Astrocyte of the spinal cord (primary cell): Measurements from ENCODE around the gene LAMC3.
A peak's percentile ranks its signal among the peaks of the same experiment; 100 is the strongest.

Experiments
- DNase-seq: peaks from one replicate; pipeline ENCODE4 v3.0.0; 2011; ENCODE audit warnings: low read depth, low spot score
- H3K4me3 ChIP-seq: 2 replicates; pipeline ENCODE4 v1.5.1; 2011; ENCODE audit warnings: low read depth, mild to moderate bottlenecking, low read length, moderate library complexity
- CTCF ChIP-seq: IDR thresholded peaks from 2 replicates; pipeline ENCODE4 v1.5.1; 2012; ENCODE audit warnings: low read depth, mild to moderate bottlenecking, low read length, inconsistent platforms
- in situ Hi-C: cut with HindIII; loops from 2 replicates; pipeline ENCODE4 v1.10.0; 2017; ENCODE audit warnings: low sequenced_read_pairs

The LAMC3 gene

GRCh38 chr9:130994135-130995085 lies 14.6 kb upstream of the LAMC3 start:
- H3K4me3 ChIP-seq: no peak overlapping the region
- DNase-seq: no peak
- in situ Hi-C loops: no loop called here
- TF ChIP-seq CTCF: no peak

- no peak for TF ChIP-seq CTCF
- peak; percentile 54 for DNase-seq
- in situ Hi-C loops: no loop called here
- no peak overlapping the region for H3K4me3 ChIP-seq
Measured at GRCh38 chr9:130995086-130996011, 13.6 kb upstream of the LAMC3 start.

GRCh38 chr9:130996205-130996604 lies 12.8 kb upstream of the LAMC3 start:
- no peak overlapping the region for H3K4me3 ChIP-seq
- in situ Hi-C loops: no loop called here
- TF ChIP-seq CTCF: no peak
- no peak for DNase-seq

GRCh38 chr9:130996676-130997394 lies 12.1 kb upstream of the LAMC3 start:
- H3K4me3 ChIP-seq: no peak overlapping the region
- no peak for TF ChIP-seq CTCF
- in situ Hi-C loops: no loop called here
- no peak for DNase-seq

- DNase-seq: no peak
- in situ Hi-C loops: no loop called here
- no peak for TF ChIP-seq CTCF
- H3K4me3 ChIP-seq: no peak overlapping the region
Measured at GRCh38 chr9:130997395-130997684, 11.6 kb upstream of the LAMC3 start.

- in situ Hi-C loops: no loop called here
- H3K4me3 ChIP-seq: no peak overlapping the region
- peak; percentile 86 for TF ChIP-seq CTCF
- peak; percentile 50 for DNase-seq
Measured at GRCh38 chr9:130997925-130998596, 10.9 kb upstream of the LAMC3 start.
